ENCODE results near the gene IFITM5.

Gene IFITM5

DNA sequence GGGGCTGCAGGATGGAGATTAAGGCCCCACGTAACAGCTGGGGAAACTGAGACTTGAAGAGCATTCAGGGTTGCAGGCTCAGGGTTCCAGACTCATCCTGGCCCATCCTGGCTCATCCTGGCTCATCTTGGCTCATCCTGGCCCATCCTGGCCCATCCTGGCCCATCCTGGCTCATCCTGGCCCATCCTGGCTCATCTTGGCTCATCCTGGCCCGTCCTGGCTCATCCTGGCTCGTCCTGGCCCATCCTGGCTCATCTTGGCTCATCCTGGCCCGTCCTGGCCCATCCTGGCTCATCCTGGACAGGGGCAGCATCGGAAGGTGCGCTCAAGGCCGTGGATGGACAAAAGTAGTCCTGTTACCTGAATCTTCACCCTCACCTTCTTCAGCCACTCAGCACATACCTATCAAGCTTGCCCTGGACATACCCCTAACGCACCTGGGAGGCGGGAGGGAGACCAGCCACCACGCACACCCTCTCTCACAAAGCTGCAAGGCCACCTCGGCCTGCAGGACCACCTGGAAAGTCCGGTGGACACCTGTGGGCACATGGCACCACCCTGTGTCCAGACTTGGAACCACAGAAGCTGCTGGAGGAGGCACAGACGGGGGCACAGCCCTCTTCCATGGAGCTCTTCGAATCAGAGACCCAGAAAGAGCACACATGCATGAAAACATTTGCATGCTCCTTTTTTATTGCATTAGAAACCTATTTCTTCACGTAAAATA, 41.4 kb downstream of the IFITM5 start:
- no peak for DNase-seq

- DNase-seq: no peak
These were observed 42.2 kb downstream of the IFITM5 start for GRCh38 chr11:256952-257737.

DNA sequence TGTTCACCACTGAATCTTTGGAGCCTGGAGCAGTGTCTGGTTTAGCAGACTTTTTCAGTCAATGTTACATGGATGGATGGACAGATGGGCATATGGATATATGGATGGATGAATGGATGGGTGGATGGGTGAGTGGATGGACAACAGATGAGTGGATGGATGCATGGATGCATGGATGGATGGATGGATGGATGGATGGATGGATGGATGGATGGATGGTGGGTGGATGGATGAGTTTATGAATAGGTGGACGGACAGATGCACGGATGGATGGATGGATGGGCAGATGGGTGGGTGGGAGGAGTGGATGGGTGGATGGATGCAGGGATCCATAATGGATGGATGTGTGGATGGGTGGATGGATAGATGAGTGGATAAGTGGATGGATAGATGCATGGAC, 43.5 kb downstream of the IFITM5 start:
- DNase-seq: no peak

- DNase-seq: no peak
These were observed 44.1 kb downstream of the IFITM5 start for GRCh38 chr11:255176-255575.

DNA sequence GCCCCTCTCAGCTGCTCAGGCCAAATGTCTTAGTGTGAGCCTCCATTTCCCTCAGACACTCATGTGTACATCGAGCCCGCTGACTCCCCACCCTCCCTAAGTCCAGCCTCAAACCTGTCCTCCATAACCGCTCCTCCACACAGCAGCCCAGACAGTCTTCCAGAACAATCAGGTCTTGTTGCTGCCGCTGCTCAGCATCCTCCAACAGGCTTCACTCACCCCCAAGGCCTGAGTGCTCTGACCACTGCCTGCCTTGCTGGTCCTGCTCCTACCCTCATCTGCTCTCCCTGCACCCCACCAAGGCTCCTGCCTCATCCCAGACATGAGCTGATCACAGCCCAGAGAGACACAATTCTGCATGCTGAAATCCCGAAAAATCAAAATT, 45.4 kb downstream of the IFITM5 start:
- DNase-seq: no peak

DNA sequence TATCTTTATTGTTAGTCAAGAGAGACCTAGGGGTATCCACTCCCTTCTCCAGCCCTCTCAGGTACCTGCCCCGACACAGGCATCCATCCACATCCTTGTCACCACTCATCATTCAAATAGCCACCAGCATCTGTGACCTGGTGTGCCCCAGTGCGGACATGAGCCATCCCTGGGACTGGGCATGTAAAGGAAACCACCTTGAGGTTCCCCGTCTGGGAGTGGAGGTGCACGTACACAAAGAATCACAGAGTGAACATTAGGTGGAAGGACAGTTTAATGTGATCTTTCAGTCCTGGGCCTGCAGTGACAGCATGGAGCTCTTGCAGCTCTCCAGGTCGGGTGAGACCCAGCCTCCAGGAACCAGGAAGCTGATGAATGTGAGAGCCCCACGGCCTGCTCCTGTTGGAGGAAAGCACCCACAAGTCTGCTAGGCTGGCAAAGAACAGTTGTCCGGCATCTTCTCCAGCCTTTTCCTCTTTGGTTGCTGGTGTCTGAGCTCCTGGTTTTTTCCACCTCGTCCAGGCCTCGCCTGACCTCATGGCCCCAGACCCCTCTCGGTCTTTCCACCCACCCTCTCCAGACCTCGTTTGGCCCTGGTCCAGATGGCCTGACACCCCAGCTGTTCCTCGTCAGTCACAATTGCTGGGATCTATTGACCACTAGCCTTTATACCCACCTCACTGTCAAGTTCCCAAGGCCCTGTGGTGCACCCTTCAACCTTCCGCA, 46.0 kb downstream of the IFITM5 start:
- DNase-seq: no peak

GRCh38 chr11:252666-253065, 46.7 kb downstream of the IFITM5 start:
- no peak for DNase-seq

DNA sequence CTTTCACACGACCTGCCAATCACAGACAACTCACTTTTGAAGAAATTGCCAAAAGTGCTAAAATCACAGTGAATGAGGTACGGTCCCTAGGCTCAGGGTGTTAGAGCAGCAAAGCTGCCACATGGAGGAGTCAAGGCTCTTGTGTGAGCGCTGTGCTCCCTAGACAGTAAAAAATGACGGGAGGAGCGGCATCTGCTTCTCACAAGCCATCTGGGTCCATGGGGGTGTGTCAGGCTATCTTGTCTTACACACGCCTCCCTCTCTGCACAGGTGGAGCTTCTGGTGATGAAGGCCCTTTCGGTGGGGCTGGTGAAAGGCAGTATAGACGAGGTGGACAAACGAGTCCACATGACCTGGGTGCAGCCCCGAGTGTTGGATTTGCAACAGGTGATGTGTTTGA, 47.8 kb downstream of the IFITM5 start:
- DNase-seq: no peak

- no peak for DNase-seq
These were observed 48.5 kb downstream of the IFITM5 start for GRCh38 chr11:250740-251299.

DNA sequence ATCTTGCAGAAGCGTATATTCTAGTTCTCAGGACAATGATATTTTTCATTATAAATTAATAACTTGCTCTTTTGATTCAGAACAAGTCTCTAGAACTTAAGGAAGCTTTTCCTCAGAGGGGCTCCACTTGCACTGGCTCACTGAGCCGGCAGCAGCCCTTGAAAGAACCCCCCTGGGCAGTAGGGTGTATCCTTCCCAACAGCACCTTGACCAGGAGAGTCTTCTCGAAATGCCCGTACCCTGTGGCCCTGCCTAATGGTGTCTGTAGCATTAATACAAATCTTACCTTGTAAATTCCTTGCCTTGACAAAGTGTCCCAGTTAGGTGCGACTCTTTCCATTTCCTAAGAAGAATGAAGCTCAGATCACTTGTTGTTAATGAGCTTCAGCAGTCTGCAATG, 49.1 kb downstream of the IFITM5 start:
- no peak for DNase-seq

DNA sequence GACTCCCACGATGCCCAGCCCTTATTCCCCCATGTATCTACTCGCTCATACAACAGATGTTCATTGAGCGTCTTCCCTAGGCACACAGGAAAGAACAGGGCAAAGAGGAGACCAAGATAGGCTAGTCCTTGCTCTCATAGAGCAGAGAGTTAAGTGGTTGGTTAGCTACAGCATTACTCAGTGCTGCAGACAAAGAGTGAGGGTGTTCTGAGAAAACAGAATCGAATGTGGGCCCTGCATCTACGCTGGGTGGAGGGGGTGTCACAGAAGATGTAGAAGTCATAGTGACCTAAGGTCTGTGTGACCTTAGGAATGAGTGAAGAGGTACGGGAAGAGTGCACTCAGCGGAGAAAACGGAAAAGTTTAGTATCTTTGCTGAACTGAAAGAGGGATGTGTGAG, 50.3 kb downstream of the IFITM5 start:
- DNase-seq: no peak
